GM21447 (cell line): ENCODE results near the gene IFITM1.
A peak's percentile ranks its signal among the peaks of the same experiment; 100 is the strongest.

Experiments used
- ATAC-seq: cut with Tn5 transposase; IDR thresholded peaks from one replicate; pipeline ENCODE4 v1.9.1; 2021; ENCODE audit not compliant: unreplicated experiment

Gene IFITM1

GRCh38 chr11:313787-314553 is at the start of gene IFITM1:
TSS of gene IFITM1 (plus strand) at chr11:314040. CDS start at chr11:314171, 131 bp downstream.
- ATAC-seq = peak; percentile 37

- no peak for ATAC-seq
These were observed 47.0 kb upstream of the IFITM1 start for GRCh38 chr11:266676-267439.

- ATAC-seq = no peak
These were observed 46.3 kb upstream of the IFITM1 start for GRCh38 chr11:267491-267994.

GRCh38 chr11:268716-269145 is 45.1 kb upstream of the IFITM1 start:
- ATAC-seq = peak; percentile 44

- ATAC-seq = peak; percentile 66
These were observed 44.5 kb upstream of the IFITM1 start for GRCh38 chr11:269146-269890.

- ATAC-seq = no peak
These were observed 43.2 kb upstream of the IFITM1 start for GRCh38 chr11:270451-271318.

GRCh38 chr11:271319-271715 is 42.5 kb upstream of the IFITM1 start:
- ATAC-seq = no peak

GRCh38 chr11:272195-272930 is 41.5 kb upstream of the IFITM1 start:
- no peak for ATAC-seq

GRCh38 chr11:272931-273198 is 41.0 kb upstream of the IFITM1 start:
- no peak for ATAC-seq

- no peak for ATAC-seq
These were observed 37.6 kb upstream of the IFITM1 start for GRCh38 chr11:276219-276618.

- no peak for ATAC-seq
These were observed 35.6 kb upstream of the IFITM1 start, which contains the start of gene NLRP6 for GRCh38 chr11:278001-278951. TSS of gene NLRP6 (plus strand) at chr11:278407. CDS start at chr11:278570, 163 bp downstream.

GRCh38 chr11:279040-279965 is 34.5 kb upstream of the IFITM1 start:
- no peak for ATAC-seq

GRCh38 chr11:279966-280705 is 33.7 kb upstream of the IFITM1 start:
- ATAC-seq = no peak

- no peak for ATAC-seq
These were observed 32.9 kb upstream of the IFITM1 start for GRCh38 chr11:280706-281485.

- no peak for ATAC-seq
These were observed 32.2 kb upstream of the IFITM1 start for GRCh38 chr11:281486-282161.

GRCh38 chr11:282171-282570 is 31.7 kb upstream of the IFITM1 start:
- no peak for ATAC-seq
